ENCODE results near the gene ZBTB21.
A peak's percentile ranks its signal among the peaks of the same experiment; 100 is the strongest.
"Not testable (repeated sequence)": the region's sequence is repeated elsewhere in the genome, so short reads cannot be mapped to it uniquely, and the experiment has no call there.

Gene ZBTB21

DNA sequence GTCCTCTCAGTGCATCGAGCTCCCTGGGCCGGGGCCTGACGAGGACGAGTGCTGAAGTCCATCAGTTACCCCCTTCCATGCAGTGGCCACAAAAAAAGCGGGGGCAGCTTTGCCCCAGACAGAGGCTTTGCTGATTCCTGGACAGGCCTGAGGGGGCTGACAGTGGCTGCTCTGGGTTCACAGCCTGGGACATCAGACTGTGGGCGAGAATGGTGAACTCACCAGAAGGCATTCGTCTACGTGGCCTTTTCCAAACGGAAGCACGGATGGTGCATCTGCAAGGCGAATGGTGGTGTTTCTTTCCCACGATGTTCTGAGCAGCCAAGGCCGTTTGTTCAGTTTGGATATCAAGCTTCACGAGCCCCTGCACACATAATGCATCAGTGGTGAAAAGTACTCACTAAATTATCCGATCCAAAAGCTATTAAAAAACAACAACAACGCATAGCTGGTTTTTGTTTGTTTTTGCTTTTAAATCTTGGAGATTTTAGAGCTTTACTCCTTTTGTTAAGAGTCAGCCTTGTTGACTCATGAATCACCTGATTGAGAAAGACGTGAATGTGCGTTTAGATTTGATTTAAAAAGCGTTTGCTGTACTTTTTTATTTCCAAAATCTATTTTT lies 6.3 kb upstream of the ZBTB21 start:
- DNase-seq, result no peak

GRCh38 chr21:42013931-42014330 lies 3.8 kb upstream of the ZBTB21 start:
- DNase-seq, result no peak

- no peak for DNase-seq
Observed at GRCh38 chr21:42013376-42013775, 3.2 kb upstream of the ZBTB21 start.

GRCh38 chr21:42012763-42013329 lies 2.7 kb upstream of the ZBTB21 start:
- DNase-seq, result no peak

GRCh38 chr21:42012344-42012743 lies 2.2 kb upstream of the ZBTB21 start:
- no peak for DNase-seq

DNA sequence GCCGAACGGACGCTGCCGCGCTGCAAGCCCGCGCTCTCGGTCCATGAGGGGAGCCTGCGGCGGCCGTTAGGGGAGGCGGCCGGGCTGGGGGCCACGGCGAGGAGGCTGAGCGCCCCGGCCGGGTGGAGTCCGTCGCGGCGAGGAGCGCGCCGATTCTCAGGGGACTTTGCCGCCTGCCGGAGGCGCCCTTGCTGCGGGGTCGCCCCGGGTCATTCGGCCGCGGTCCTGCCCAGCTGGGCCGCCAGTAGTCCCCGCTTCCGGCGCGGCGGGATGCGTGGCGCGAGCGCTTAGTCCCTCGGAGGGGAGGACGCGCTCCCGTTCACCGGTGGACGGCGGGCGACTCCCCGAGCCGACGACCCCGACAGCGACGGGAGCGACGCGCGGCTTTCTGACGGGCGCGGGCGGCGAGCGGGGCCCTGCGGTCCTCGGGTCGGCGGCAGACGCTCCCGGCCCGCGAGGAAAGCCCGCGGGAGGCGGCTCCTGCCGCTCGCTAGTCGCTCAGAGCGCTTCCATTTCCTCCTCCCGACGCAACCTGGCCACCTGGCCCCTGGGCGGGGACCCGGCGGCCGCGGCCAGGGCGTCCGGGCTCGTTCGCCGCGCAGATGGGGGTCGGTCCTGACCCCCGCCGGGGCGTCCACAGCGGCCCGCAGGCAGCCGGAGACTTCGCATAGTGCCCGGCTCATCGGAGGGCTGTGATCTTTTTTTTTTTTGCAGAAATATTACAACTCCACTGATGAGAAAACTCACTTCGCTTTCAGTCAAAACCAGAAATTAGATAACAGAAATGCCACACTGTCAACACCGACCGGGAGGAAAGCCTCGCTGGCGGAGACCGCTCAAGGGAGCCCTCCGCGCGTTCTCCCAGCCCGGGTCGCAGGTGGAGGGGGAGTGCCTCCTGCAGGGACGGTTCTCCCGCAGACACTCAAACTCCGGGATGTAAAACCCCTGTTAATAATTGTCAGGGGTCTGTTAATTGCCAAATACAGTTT lies 641 bp upstream of the ZBTB21 start:
- peak; percentile 30 for DNase-seq

- DNase-seq, result peak; percentile 75
Observed at GRCh38 chr21:42009018-42009830, 936 bp downstream of the ZBTB21 start.

DNA sequence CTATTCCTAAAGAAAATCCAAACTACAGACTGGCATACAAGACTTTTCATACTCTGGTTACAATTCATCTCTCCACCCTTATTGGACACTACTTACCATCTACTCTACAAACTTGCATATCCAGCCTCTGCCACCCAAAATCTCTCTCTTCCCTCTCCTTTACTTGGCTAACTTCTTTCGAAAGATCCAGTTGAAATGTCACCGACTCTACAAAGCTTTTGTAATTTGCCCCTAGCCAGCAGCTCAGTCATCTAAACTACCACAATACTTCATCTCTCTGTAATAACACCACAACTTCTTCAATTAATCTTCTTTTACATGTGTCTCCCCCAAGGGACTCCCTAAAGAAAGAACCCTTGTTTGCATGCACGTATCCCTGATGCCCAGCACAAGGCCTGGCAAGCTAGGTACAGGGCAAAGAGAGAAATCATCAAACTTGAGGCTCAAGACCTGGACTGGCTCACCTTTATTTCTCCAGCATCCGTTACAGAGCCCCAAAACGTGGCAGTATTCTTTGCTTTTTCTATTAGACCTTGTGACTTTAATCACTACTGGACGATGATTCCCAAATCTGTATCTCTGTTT lies 2.7 kb downstream of the ZBTB21 start:
- no peak for DNase-seq

GRCh38 chr21:42006765-42007164 lies 3.4 kb downstream of the ZBTB21 start:
- DNase-seq, result no peak

DNA sequence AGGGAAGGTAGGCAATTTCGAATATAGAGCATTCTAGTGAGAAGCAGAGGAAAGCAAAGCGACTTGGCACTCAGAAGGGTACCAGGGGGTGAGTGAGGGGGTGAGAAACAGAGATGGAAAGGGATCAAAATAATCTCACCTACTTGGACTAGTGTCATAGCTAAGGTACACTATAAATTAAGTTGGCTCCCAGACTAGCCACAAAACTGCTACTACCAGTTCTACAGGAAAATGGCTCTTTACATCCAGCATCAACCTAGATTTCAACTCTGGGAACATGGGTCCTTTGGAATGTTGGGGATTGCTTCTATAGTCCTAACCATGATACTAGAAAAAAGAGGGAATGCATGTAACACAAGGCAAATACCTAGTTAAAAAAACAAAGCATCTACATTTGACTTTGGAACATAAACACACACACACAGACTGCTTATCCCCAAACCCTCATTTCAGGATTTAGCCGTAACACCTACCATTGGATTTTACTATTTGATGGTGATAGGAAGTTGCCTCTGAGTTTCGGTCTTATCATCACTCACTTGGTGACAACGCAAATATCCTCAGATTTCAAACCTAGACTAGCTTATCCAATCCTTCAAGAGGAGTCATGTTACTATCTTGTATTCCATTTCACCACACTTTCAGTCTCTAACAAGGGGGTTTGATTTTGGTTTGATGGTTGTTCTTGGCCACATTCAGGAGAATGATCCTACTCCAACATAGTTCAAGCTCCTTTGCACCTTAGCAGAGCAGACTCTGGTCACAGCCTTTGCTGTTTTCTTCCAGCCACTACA lies 5.6 kb downstream of the ZBTB21 start:
- no peak for DNase-seq

GRCh38 chr21:42003051-42003461 lies 7.1 kb downstream of the ZBTB21 start:
- DNase-seq, result peak; percentile 40

DNA sequence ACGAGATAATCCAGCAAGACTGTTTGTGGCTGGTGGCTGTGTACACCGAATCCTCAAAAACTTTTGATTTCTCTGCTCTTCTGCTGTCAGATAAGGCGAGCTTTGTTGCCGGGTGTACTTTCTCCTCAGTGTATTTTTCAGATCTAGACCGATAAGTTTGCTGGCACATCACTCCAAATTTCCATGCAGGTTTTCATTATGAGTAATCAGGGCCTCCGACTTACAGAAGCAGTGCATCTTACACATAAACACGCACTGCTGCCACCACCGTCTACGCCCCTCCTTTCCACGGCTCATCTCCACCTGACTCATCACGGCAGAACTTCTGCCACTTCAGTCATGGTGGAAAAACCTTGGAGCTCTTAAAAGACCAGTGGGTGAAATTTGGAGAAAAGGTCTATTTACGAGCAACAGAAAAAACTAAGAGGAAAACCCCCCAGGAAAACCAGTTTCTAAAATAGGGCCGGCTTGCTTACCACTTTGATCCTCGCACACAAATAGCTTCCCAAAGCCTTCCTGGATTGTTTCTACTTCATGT lies 7.7 kb downstream of the ZBTB21 start:
- DNase-seq, result peak; percentile 80

- DNase-seq, result no peak
Observed at GRCh38 chr21:42001781-42002180, 8.4 kb downstream of the ZBTB21 start.

DNA sequence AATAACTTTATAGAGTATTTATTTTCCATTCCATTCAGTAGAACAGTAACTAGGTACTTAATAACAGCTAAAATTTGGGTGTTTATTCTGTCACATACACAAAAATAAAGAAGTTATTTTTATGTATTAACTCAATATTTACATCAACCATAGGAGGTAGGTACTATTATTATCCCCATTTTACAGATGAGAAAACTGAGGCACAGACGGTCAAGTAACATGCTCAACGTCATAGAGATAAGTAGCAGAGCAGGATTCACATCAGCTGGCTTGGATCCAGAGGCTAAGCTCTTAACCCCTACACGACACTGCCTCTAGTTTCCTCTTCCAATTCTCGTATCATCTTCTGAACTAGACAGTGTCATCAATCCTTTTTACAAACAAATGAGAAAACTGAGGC lies 9.3 kb downstream of the ZBTB21 start:
- DNase-seq, result no peak

GRCh38 chr21:41997657-41998056 lies 12.5 kb downstream of the ZBTB21 start:
- DNase-seq, result no peak

GRCh38 chr21:41995577-41995976 lies 14.6 kb downstream of the ZBTB21 start:
- DNase-seq, result no peak

DNA sequence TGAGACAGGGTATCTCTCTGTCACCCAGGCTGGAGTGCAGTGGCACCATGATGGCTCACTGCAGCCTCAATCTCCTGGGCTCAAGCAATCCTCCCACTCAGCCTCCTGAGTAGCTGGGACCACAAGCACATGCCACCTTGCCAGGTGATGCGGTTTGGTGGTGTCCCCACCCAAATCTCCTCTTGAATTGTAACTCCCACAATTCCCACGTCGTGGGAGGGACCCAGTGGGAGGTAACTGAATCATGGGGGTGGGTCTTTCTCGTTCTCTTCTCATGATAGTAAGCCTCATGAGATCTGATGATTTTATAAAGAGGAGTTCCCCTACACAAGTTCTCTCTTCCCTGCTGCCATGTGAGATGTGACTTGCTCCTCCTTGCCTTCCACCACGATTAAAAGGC lies 15.5 kb downstream of the ZBTB21 start:
- not testable (repeated sequence) for DNase-seq

GRCh38 chr21:41993744-41994143 lies 16.4 kb downstream of the ZBTB21 start:
- DNase-seq, result no peak

DNA sequence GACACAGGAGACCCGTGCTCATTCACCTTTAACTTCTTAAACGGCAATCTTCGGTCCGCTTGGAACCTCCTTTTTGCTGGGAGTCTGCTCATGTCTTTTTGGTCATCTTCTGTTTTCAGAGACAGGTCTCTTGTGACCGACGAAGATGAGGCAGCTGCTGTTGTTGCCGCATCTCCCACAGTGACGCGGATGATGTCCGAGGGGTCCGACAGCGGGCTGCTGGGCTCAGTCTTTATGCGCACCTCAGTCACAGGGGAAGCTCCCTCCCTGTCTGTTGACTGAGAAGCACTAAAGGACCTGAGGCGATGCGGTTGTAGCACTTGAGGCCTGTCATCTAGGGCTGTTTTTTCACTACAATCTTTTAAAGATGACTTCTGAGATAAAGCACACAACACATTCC lies 17.6 kb downstream of the ZBTB21 start:
- no peak for DNase-seq

- no peak for DNase-seq
Observed at GRCh38 chr21:41991659-41992058, 18.5 kb downstream of the ZBTB21 start.

GRCh38 chr21:41989698-41990097 lies 20.5 kb downstream of the ZBTB21 start:
- DNase-seq, result no peak

Data from activated naive CD4-positive, alpha-beta T cell treated with anti-CD3 and anti-CD28 coated beads, Interleukin-2, amount 50 U/mL, for 16 hours (primary cell).